Measurements from ENCODE around the gene ZNF32.

The ZNF32 gene

DNA sequence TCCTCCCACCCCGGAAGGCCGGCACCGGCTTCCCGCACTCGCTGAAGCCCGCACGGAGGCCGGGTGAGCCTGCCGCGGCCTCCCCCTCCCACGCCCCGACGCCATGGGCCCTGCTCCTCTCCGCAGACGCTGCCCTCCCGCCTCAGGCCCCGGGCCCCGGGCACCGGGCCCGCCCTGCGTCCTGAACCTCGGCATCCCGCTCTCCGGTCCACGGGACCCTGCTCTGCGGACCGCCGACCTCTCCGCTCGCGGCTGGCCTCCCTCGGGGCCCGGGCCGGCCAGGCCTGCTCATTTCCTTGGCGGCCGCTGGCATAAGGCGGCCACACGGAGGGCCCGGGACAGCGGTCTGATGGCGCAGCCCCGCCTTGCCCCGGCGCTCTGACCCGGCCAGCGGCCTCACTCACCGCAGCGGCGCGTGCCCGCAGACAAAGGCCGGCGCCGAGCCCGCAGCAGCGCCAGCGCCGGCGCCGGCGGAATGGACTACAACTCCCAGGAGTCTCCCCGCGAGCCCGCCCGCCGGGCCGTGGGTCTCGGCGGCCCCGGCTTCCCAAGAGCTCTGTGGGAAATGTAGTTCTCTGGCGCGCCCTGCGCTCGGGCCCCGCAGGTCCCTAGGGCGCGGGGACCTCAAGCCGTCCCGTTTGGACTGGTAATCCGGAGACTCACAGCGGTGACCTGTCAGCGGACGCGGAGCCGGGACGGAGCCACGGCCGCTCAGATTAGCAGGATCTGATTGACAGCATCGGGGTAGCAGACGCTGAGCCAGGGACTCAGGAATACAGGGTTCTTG, at the start of gene ZNF32:
Gene ZNF32, minus strand, starts transcription at position 484 of the 787 bp plus-strand sequence. CDS start 2,748 bp downstream, outside the sequence.
- ATAC-seq = peak; percentile 99

DNA sequence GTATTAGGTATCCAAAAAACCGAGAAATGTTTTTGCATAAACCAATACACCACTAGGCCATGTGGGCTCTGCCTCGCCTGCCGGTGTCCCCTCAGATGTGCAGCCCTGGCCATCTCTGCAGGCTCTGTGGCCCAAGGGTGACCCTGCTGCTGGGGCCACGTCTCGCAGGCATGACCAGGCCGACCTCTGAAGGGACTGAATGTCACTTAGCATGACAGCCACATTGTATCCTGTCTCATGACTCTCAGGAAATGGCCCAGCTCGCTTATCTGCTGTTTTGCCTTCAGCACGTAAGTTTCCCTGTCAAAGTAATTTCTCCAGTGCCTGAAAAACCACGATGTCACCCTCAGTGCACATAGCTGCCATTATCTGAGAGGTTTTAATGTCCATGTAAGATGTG, 49.5 kb upstream of the ZNF32 start:
- no peak for ATAC-seq

DNA sequence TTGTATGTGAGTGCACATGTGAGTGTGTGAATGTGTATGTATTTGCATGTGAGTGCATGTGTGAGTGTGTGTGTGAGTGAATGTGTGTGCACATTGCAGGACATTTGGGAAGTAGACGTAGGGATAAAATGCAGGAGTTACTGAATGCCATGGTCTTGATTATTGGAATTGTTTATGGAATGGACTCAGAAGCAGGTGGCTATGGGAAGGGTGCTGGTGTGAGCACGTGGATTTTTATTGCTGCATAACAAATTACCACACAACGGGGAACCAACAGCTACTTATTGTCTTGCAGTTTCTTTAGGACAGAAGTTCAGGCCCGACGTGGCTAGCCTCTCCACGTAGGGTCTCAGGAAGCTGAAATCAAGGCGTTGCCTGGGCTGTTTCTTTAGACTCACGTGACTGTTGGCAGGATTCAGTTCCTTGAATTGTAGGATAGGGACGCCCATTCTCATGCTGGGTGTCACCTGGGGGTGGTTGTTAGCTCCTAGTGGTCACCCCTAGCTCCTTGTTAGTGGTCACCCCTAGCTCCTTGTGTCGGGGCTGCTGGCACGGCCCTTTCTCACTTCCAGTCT, 48.3 kb upstream of the ZNF32 start:
- ATAC-seq = no peak

- ATAC-seq = no peak
Observed at GRCh38 chr10:43695730-43696129, 47.0 kb upstream of the ZNF32 start.

GRCh38 chr10:43695321-43695720, 46.6 kb upstream of the ZNF32 start:
- no peak for ATAC-seq

- no peak for ATAC-seq
Observed at GRCh38 chr10:43694526-43694925, 45.8 kb upstream of the ZNF32 start.

GRCh38 chr10:43693602-43694001, 44.9 kb upstream of the ZNF32 start:
- ATAC-seq = no peak

GRCh38 chr10:43692051-43692825, 43.6 kb upstream of the ZNF32 start:
- ATAC-seq = no peak

DNA sequence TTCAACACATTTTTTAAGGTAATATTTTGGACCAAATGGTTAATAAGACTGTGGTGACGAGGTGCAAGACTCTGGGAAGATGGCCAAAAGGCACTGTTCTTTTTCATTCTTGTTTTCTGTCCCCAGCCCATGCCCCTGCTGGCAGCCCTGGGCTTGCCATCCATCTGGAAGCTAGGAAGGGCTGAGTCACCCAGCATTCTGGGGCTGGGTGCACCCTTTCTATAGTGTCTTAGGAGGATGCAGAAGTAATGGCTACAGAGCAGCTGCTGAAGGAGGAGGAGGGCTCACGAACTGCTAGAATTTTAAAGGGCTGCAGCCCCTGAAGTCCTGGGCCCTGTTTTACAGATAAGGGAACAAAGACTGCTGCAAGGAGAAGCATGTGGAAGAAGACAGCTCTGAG, 42.8 kb upstream of the ZNF32 start:
- ATAC-seq = no peak

DNA sequence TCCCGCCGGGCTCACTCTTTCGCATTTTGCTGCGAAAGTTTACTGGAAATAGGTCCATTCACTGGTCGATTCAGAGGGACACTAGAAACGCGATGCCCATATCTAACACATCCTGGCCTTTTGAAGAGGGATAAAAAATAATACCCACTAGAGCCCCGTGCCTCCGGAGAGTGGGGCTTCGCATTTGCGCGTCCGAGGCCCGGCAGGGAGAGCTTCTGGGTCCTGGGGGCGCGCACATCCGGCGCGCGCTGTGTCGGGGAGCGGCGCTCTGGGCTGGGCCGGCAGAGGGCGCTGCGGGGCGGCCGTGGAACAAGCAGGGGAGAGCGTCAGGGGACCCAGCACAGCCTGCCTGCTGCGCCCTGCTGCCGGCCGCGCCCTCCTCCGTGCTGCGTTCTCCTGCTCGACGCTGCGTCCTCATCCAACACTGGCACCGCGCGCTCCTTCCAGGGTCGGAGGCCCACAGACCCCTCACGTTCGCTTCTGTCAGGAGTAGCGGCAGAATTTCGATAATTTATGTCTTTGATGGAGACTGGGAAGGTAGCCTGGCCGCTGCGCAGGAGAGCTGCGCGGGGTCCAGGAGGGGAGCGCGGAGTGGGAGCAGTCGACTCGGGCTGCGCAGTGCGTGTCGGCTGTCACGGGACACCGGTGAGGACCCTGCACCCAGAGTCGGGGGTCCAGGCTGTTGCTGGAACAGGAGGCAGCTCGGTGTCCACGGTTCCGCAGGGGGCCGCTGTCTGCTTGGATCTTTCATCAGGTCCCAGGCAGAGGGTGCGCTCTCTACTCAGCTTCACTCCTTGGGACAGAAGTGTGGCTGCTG, 41.5 kb upstream of the ZNF32 start:
- peak; percentile 95 to 97 for ATAC-seq

DNA sequence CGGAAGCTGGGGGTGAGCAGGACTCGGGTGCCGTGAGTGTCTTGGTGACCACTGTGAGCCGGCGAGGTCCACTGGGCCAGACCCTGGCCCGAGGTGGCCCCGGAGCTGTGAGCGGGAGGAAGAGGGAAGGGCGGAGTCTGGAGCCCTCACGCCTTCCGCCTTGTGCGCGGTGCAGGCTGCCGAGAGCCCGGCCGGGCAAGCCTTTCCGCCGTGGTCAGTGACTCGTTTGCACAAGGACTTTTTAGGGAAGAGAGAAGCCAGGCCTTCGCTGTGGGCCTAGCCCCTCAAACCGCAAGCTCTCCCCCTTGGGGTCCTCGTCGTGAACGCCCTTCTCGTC, 40.9 kb upstream of the ZNF32 start:
- peak; percentile 50 to 61 for ATAC-seq

DNA sequence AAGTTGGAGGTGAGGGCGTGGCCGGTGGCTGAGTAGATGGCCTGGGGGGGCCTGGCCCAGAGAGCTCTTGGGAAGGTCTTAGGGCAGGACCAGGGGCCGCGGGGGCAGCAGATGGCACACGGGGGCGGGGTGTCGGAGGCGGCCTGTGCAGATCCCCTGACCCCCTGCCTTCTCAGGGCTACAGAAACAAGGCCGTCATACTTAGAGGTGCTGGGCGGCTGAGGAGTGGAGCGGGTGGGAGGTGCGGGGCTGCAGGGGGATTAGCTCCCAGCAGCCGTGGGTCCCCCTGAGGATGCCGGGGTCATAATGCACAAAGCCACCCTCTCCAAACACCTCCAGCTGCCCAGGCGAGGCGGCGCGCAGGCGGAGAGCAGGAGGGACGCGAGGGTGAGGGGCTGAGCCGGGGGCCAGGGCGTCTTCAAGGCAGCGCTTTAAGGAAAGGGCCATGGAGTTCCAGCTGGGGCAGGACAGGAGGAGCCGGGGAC, 40.4 kb upstream of the ZNF32 start:
- ATAC-seq = no peak

DNA sequence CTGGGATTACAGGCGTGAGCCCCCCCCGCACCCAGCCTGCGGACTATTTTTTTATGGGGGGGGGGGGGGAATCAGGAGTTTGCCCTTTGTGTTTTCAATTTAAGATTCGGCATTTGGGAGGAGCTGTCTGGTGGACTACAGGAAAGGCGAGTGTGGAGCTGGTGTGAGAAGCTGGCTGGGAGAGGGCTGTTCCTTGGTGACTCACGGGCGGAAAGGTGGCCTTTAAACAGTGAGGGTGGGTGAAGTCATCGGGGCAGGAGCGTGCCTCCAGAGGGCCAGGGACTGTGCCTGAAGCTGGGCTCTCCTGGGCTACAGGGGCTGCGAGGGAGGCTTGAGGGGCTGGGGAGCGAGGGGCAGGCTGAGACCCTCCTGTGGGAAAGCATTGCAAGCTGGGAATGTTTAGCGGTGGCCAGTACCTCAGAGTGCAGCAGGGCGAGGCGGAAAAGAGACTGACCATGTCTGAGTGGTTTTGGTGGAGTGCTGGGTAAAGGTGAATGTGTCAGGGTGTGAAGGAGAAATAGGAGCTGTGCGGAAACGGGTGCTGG, 39.7 kb upstream of the ZNF32 start:
- ATAC-seq = no peak

GRCh38 chr10:43687373-43687772, 38.7 kb upstream of the ZNF32 start:
- no peak for ATAC-seq

- no peak for ATAC-seq
Observed at GRCh38 chr10:43686414-43686813, 37.7 kb upstream of the ZNF32 start.

GRCh38 chr10:43685744-43686143, 37.1 kb upstream of the ZNF32 start:
- ATAC-seq = no peak

DNA sequence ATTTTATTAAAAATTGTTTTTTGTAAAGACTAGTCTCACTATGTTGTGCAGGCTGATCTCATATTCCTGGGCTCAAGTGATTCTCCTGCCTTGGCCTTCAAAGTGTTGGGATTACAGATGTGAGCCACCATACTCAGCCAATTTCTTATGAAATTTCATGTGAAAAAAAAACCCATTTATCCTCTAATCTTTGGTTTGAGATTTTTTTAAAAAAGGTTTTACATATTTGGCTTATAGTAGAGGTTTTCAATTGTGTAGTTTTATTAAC, 35.5 kb upstream of the ZNF32 start:
- ATAC-seq = no peak

GRCh38 chr10:43683451-43684291, 35.0 kb upstream of the ZNF32 start:
- peak; percentile 41 to 56 for ATAC-seq

- ATAC-seq = no peak
Observed at GRCh38 chr10:43682956-43683355, 34.3 kb upstream of the ZNF32 start.

DNA sequence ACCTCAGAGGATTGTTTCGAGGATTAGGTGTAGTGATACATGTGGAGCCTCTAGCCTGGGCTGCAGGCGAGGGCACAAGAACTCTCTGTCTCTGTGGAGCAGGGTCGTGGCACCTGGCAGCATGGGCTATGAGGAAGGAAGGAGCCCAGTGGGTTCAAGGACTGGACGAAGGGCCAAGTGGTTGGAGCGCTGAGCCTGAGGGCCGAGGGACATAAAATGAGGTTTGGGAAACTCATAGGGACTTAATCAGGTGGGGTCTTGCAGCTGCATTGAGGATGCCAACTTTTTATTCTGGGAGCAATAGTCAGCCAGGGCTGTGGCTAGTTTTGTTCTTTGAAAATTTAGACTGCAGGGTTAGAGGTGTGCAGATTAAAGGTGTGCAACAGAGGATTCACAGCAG, 33.0 kb upstream of the ZNF32 start:
- no peak for ATAC-seq

DNA sequence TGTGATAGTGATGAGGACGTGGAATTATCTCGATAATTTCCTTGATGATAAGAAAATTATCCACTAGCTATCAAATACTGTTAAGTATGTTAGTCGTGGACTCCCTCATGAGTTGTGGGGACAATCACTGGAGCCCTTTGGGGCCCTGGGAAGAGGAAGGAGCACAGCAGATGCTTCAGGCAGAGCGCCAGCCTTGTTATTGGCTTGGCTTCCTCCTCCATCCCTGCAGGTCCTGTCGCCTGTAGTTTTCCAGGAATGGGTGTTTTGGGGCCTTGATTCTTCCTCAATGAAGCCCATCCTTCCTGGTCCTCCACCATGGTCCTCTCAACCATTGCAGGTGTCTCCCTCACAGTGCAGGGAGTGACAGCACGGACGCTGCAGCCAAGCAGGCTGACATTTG, 32.5 kb upstream of the ZNF32 start:
- ATAC-seq = no peak

DNA sequence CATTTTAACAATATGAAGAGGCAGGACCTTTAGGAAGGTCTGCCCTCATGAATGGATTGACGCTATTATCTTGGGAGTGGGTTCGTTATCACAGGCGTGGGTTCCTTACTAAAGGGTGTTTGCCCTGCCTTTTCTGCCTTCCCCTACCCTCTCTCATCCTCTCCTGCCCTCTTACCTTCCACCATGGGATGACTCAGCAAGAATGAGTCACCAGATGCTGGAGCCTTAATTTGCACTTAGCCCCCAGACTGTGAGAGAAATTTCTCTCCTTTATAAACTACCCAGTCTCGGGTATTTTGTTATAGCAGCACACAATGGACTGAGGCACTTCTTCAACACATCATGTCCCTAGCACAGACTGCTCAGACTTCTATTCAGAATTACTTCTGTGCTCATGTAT, 31.4 kb upstream of the ZNF32 start:
- no peak for ATAC-seq

Measured in activated CD4-positive, CD25-positive, alpha-beta regulatory T cell treated with anti-CD3 and anti-CD28 coated beads, Interleukin-2, amount 50 U/mL, for 24 hours (primary cell).